Natural killer cell treated with Interleukin-12 subunit alpha and Interleukin-12 subunit beta and Interleukin-15 and Interleukin-18, amount 100 ng/mL, for 72 hours (primary cell): Measurements from ENCODE around the gene CBLC. TPM values are rescaled to one million over a fixed set of nuclear protein-coding genes. Genes with fewer than 3 reads are reported as not detected.
"Not testable (repeated sequence)": the region's sequence is repeated elsewhere in the genome, so short reads cannot be mapped to it uniquely, and the experiment has no call there.

Source experiments
- ATAC-seq, 2 donors: fragments of 150-1000 bp; cut with Tn5 transposase in 1 of 2; sonication (Bioruptor Pico), chemical (Tn5 transposase) in 1 of 2; 2 replicates each; pipeline ENCODE4 v1.10.0; 2021
- DNase-seq: peaks from one replicate; pipeline ENCODE4 v3.0.0; 2022; ENCODE audit warnings: low spot score
- H3K27ac Mint-ChIP-seq, 2 donors: 1 replicate in 1 of 2; 2 replicates in 1 of 2; pipeline ENCODE4 v1.8.0; 2022; ENCODE audit warnings: mixed read lengths in 2 of 2, mild to moderate bottlenecking in 1 of 2, moderate library complexity in 1 of 2
- H3K27me3 Mint-ChIP-seq, 2 donors: 1 replicate in 1 of 2; 2 replicates in 1 of 2; pipeline ENCODE4 v1.8.0; 2022; ENCODE audit warnings: mixed read lengths in 2 of 2
- H3K36me3 Mint-ChIP-seq: one replicate; pipeline ENCODE4 v1.8.0; 2022; ENCODE audit warnings: mixed read lengths
- H3K4me1 Mint-ChIP-seq, 2 donors: 1 replicate in 1 of 2; 2 replicates in 1 of 2; pipeline ENCODE4 v1.8.0; 2022; ENCODE audit warnings: low read depth in 2 of 2, mixed read lengths in 2 of 2, mild to moderate bottlenecking in 1 of 2
- H3K4me3 Mint-ChIP-seq: one replicate; pipeline ENCODE4 v1.8.0; 2022; ENCODE audit warnings: mixed read lengths
- H3K9me3 Mint-ChIP-seq: 2 replicates; pipeline ENCODE4 v1.8.0; 2022; ENCODE audit warnings: mixed read lengths
- total RNA-seq, 2 donors: library from RNA; stranded (reverse); gene quantifications; one replicate each; pipeline ENCODE4 v1.2.3, GENCODE V29; 2022

The CBLC gene
- total RNA-seq, 2 donors from 2014 or later = not detected

DNA sequence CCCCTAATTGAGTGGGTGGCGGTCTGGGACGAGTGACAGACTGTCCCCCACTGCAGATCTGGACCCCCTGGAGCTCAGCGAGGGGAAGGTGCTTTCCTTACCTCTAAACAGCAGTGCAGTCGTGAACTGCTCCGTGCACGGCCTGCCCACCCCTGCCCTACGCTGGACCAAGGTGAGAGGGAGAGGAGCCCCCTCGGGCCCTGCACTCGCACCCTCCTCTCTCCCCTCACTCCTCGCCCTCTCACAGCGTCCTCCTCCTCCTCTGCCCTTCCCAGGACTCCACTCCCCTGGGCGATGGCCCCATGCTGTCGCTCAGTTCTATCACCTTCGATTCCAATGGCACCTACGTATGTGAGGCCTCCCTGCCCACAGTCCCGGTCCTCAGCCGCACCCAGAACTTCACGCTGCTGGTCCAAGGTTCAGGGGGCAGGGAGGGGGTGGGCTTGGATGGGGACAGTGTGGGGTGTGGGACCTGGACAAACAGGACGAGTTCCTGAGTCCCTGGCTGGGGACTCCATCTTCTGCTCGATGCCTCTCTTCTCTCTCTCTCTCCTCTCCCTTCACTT is 40.9 kb downstream of the CBLC start:
- no peak overlapping the region for H3K4me3 Mint-ChIP-seq
- H3K9me3 Mint-ChIP-seq = no peaks in the 10 kb centered on the region
- H3K36me3 Mint-ChIP-seq = no peaks in the 10 kb centered on the region
- ATAC-seq (no peak), DNase-seq (no peak)
- H3K27ac Mint-ChIP-seq = no peak overlapping the region
- H3K4me1 Mint-ChIP-seq = no peaks in the 10 kb centered on the region
- H3K27me3 Mint-ChIP-seq = no peaks in the 10 kb centered on the region

DNA sequence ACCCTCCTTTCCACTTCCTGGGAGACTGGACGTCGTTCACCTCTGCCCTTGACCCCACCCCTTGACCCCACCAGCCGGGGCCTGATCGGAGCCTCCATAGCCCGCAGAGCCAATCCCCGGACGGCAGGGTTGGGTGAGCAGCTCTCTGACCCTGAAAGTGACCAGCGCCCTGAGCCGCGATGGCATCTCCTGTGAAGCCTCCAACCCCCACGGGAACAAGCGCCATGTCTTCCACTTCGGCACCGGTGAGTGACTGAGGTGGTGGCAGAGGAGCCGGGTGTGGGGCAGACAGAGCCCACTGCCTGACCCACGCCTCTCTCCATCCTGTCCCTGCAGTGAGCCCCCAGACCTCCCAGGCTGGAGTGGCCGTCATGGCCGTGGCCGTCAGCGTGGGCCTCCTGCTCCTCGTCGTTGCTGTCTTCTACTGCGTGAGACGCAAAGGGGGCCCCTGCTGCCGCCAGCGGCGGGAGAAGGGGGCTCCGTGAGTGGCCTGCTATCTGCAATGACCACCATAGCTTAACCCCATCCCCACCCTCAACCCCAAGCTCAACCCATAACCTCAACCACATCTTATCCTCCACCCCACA is 41.6 kb downstream of the CBLC start:
- no peak for ATAC-seq
- Mint-ChIP-seq H3K4me3 (no peak overlapping the region), H3K9me3 (no peaks in the 10 kb centered on the region), H3K27ac (no peak overlapping the region), H3K4me1 (no peaks in the 10 kb centered on the region), H3K27me3 (no peaks in the 10 kb centered on the region), H3K36me3 (no peaks in the 10 kb centered on the region)
- DNase-seq = no peak

DNA sequence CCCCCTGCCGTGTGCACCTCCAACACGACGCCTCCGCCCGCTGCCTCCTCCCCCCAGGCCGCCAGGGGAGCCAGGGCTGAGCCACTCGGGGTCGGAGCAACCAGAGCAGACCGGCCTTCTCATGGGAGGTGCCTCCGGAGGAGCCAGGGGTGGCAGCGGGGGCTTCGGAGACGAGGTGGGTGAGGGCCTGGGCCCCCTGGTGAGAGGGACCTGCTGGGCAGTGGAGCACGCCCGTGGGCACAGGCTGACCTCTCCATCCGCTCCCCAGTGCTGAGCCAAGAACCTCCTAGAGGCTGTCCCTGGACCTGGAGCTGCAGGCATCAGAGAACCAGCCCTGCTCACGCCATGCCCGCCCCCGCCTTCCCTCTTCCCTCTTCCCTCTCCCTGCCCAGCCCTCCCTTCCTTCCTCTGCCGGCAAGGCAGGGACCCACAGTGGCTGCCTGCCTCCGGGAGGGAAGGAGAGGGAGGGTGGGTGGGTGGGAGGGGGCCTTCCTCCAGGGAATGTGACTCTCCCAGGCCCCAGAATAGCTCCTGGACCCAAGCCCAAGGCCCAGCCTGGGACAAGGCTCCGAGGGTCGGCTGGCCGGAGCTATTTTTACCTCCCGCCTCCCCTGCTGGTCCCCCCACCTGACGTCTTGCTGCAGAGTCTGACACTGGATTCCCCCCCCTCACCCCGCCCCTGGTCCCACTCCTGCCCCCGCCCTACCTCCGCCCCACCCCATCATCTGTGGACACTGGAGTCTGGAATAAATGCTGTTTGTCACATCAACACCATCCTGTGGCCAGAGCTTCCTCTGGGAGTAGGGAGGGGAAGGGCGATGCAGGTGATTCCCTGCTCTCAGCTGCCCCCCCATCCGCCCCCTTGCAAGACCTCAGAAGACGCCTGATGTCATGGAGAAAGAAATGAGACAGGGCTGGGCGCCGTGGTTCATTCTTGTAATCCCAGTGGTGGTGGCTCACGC is 43.2 kb downstream of the CBLC start:
- no peaks in the 10 kb centered on the region for H3K9me3 Mint-ChIP-seq
- ATAC-seq (no peak), DNase-seq (no peak)
- no peaks in the 10 kb centered on the region for H3K4me1 Mint-ChIP-seq
- no peaks in the 10 kb centered on the region for H3K27me3 Mint-ChIP-seq
- H3K36me3 Mint-ChIP-seq = no peaks in the 10 kb centered on the region
- H3K4me3 Mint-ChIP-seq = no peak overlapping the region
- H3K27ac Mint-ChIP-seq = no peak overlapping the region

DNA sequence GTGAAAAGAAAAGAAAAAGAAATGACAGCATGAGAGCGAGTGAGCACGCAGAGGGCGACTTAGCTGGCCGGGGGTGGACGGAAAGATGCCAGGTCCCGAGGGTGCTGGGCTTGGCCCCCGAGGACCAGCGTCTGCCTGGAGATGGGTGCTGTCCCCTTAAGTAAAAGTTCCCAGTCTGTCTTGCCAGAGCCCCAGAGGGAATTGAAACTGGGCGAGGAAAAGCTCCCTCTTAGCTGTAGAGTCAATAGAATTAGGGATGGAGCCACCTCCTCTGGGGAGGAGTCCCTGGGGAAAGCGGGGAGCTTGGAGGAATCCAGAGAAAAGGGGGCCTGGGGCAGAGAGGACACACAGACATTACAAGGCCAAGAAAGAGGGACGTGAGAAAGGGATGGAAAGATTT is 44.5 kb downstream of the CBLC start:
- H3K27me3 Mint-ChIP-seq = peaks cover 2 to 4% of the 10 kb centered on the region in 2 donors
- H3K27ac Mint-ChIP-seq = no peak overlapping the region
- H3K4me1 Mint-ChIP-seq = no peaks in the 10 kb centered on the region
- no peak overlapping the region for H3K4me3 Mint-ChIP-seq
- H3K9me3 Mint-ChIP-seq = no peaks in the 10 kb centered on the region
- H3K36me3 Mint-ChIP-seq = no peaks in the 10 kb centered on the region
- no peak for ATAC-seq
- no peak for DNase-seq

DNA sequence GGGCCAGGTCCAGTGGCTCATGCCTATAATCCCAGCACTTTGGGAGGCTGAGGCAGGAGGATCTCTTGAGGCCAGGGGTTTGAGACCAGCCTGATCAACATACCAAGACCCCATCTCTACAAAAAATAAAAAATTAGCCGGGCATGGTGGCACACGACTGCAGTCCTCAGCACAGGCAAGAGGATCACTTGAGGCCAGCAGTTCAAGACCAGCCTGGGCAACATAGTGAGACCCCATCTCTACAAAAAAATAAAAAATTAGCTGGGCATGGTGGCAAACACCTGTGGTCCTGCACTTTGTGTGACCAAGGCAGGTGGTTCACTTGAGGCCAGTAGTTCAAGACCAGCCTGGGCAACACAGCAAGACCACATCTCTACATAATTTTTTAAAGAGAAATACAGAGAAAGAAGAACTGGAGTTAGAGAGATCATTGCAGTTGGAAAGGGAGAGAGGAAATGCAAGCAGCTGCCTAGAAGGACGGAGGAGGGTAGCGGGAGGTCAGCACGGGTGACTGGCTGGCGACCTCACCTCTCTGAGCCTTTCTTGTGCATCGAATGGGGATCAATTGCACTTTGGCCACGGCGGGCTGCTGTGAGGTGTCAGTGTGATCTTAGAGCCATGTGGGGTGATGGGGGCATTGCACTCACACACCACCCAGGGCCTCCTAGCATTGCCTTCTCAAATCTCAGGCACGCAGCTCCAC is 45.1 kb downstream of the CBLC start:
- H3K4me1 Mint-ChIP-seq = no peaks in the 10 kb centered on the region
- H3K27ac Mint-ChIP-seq = no peak overlapping the region

DNA sequence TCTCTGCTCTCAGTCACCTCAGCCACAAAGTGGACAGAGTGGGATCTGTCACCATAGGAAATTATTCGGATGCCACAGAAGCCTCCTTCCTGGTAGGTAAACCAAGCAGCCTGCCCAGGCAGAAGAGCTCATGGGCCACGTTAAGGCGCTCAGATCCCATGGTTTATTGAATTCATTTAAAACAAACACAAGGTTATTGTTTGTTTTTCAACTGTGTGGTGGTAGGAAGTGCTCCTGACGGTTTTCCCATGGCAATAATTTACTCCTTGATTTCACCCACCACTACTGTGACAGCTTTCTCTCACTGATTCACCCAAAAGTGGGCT is 45.6 kb downstream of the CBLC start:
- no peak overlapping the region for H3K27ac Mint-ChIP-seq
- peaks cover 4 to 7% of the 10 kb centered on the region in 2 donors for H3K27me3 Mint-ChIP-seq
- H3K4me1 Mint-ChIP-seq = no peaks in the 10 kb centered on the region
- ATAC-seq (no peak), DNase-seq (no peak)
- H3K4me3 Mint-ChIP-seq = no peak overlapping the region
- no peaks in the 10 kb centered on the region for H3K9me3 Mint-ChIP-seq
- H3K36me3 Mint-ChIP-seq = no peaks in the 10 kb centered on the region

More for the DNA sequence above, 45.1 kb downstream of the CBLC start:
- ATAC-seq (no peak), DNase-seq (no peak)
- no peaks in the 10 kb centered on the region for H3K36me3 Mint-ChIP-seq
- H3K4me3 Mint-ChIP-seq = no peak overlapping the region
- no peaks in the 10 kb centered on the region for H3K9me3 Mint-ChIP-seq
- H3K27me3 Mint-ChIP-seq = peaks cover 4 to 7% of the 10 kb centered on the region in 2 donors

DNA sequence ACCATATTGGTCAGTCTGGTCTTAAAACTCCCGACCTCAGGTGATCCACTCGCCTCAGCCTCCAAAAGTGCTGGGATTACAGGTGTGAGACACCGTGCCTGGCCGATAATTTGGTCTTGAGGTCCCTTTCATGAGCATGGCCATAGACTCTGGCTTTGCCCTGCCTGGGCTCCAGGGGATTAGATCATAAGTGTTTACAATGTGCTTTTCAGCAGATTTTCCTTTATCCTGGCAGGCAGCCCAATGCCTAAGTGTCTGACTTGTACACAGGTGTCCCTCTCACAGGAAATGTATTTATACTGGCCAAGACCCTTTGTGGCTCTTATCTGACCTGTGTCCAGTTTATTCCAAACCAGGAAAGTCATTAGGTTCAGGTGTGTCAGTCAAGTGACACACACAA is 47.1 kb downstream of the CBLC start:
- no peak for ATAC-seq
- no peak for DNase-seq
- H3K27me3 Mint-ChIP-seq = peaks cover 4 to 7% of the 10 kb centered on the region in 2 donors
- no peak overlapping the region for H3K27ac Mint-ChIP-seq
- no peaks in the 10 kb centered on the region for H3K36me3 Mint-ChIP-seq
- H3K4me3 Mint-ChIP-seq = no peak overlapping the region
- no peaks in the 10 kb centered on the region for H3K4me1 Mint-ChIP-seq
- no peaks in the 10 kb centered on the region for H3K9me3 Mint-ChIP-seq

DNA sequence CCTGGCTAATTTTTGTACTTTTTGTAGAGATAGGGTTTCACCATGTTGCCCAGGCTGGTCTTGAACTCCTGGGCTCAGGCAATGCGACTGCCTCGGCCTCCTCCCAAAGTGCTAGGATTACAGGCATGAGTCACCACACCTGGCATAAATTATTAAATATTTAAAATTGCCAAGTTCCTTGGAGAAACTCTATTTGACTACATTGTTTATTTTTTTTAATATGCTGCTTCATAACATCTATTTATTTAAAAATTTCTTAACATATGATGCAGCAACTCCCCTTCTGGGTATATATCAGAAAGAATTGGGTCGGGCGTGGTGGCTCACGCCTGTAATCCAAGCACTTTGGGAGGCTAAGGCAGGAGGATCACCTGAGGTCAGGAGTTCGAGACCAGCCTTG is 55.2 kb downstream of the CBLC start:
- ATAC-seq, H3K9me3 Mint-ChIP-seq, H3K27me3 Mint-ChIP-seq, H3K4me3 Mint-ChIP-seq, DNase-seq, H3K4me1 Mint-ChIP-seq, H3K27ac Mint-ChIP-seq, H3K36me3 Mint-ChIP-seq: not testable (repeated sequence)

DNA sequence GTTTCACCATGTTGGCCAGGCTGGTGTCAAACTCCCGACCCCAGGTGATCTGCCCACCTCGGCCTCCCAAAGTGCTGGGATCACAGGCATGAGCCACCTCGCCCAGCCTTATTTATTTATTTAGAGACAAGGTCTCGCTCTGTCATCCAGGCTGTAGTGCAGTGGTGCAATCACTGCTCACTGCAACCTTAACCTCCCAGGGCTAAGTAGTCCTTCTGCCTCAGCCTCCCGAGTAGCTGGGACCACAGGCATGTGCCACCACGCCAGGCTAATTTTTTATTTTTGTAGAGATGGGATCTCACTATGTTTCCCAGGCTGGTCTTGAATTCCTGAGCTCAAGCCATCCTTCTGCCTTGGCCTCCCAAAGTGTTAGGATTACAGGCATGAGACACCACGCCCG is 56.7 kb downstream of the CBLC start:
- H3K4me3 Mint-ChIP-seq, H3K4me1 Mint-ChIP-seq, H3K27me3 Mint-ChIP-seq, ATAC-seq, H3K36me3 Mint-ChIP-seq, DNase-seq, H3K27ac Mint-ChIP-seq, H3K9me3 Mint-ChIP-seq: not testable (repeated sequence)

DNA sequence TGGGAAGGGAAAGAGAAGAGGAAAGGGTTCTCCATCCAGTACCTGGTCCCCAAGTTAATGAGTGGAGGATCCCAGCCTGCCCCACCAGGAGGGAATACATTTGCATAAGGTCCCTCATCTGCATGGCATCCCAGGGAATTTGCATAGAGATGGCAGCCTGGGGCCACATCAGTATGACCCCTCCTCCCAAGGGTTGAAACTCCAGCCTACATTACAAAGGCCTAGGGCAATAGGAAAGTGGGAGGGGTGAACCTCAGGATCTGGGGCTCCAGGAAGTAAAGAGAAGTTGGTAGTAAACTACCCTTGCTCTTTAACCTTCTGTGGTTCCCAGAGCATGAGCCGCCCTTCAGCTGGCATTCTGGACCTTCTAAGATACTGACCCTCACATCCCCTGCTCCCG is 61.6 kb downstream of the CBLC start:
- DNase-seq (no peak), ATAC-seq (no peak)
- no peaks in the 10 kb centered on the region for H3K9me3 Mint-ChIP-seq
- H3K4me3 Mint-ChIP-seq = no peak overlapping the region
- H3K27me3 Mint-ChIP-seq = no peaks in the 10 kb centered on the region
- H3K4me1 Mint-ChIP-seq = no peaks in the 10 kb centered on the region
- no peaks in the 10 kb centered on the region for H3K36me3 Mint-ChIP-seq
- H3K27ac Mint-ChIP-seq = no peak overlapping the region

DNA sequence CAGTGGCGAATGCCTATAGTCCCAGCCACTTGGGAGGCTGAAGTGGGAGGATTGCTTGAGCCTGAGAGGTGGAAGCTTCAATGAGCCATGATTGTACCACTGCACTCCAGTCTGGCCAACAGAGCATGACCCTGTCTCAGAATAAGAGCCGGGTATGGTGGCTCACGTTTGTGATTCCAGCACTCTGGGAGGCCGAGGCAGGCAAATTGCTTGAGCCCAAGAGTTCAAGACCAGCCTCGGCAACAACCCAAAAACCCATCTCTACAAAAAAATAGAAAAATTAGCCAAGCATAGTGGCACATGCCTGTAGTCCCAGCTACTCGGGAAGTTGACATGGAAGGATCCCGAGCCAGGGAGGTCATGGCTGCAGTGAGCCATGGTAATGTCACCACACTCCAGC is 63.1 kb downstream of the CBLC start:
- Mint-ChIP-seq H3K4me1 (peaks cover 9 to 13% of the 10 kb centered on the region in 2 donors), H3K27me3 (peaks cover 0 to 12% of the 10 kb centered on the region in 2 donors), H3K9me3 (no peaks in the 10 kb centered on the region), H3K4me3 (no peak overlapping the region), H3K36me3 (no peaks in the 10 kb centered on the region), H3K27ac (no peak overlapping the region)
- no peak for ATAC-seq
- DNase-seq = no peak

DNA sequence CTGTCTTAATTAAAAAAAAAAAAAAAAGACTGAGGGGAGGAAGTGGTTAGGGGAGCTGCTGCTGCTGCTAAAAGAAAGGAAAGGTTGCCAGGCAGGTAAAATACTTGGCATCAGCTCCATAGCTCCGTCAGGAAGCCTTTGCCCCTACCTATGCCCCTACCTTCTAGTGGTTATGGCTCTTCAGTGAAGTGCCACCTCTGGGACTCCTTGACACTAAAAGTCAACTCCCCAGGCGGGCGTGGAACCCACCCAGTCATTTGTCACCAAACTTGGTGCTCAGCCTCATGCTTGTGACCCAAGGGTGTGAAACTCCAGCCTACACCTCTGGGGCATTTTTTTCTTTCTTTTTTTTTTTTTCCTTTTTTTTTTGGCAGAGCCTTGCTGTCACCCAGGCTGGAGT is 63.5 kb downstream of the CBLC start:
- no peak overlapping the region for H3K4me3 Mint-ChIP-seq
- no peaks in the 10 kb centered on the region for H3K36me3 Mint-ChIP-seq
- ATAC-seq = no peak
- no peak overlapping the region for H3K27ac Mint-ChIP-seq
- DNase-seq = no peak
- peaks cover 9 to 13% of the 10 kb centered on the region in 2 donors for H3K4me1 Mint-ChIP-seq
- H3K27me3 Mint-ChIP-seq = peaks cover 0 to 13% of the 10 kb centered on the region in 2 donors
- H3K9me3 Mint-ChIP-seq = no peaks in the 10 kb centered on the region

DNA sequence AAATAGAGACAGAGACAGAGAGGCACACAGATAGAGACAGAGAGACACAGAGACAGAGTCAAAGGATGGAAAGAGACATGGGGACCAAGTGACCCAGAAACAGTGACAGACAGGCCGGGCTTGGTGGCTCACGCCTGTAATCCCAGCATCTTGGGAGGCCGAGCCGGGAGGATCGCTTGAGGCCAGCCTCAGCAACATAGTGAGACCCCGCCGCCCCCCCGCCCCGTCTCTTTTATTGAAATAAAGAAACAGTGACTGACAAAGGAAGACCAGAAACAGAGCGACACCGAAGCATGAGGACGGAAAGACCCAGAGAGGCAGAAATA is 67.6 kb downstream of the CBLC start:
- H3K36me3 Mint-ChIP-seq = no peaks in the 10 kb centered on the region
- DNase-seq (no peak), ATAC-seq (no peak)
- H3K9me3 Mint-ChIP-seq = no peaks in the 10 kb centered on the region
- peak overlapping the region; percentile 88 for H3K4me3 Mint-ChIP-seq
- H3K27ac Mint-ChIP-seq = peak overlapping the region; percentile 19 to 26
- peaks cover 20 to 25% of the 10 kb centered on the region in 2 donors for H3K4me1 Mint-ChIP-seq
- peaks cover 9 to 20% of the 10 kb centered on the region in 2 donors for H3K27me3 Mint-ChIP-seq
